ENCODE measurements around the gene CIPC.

The CIPC gene

DNA sequence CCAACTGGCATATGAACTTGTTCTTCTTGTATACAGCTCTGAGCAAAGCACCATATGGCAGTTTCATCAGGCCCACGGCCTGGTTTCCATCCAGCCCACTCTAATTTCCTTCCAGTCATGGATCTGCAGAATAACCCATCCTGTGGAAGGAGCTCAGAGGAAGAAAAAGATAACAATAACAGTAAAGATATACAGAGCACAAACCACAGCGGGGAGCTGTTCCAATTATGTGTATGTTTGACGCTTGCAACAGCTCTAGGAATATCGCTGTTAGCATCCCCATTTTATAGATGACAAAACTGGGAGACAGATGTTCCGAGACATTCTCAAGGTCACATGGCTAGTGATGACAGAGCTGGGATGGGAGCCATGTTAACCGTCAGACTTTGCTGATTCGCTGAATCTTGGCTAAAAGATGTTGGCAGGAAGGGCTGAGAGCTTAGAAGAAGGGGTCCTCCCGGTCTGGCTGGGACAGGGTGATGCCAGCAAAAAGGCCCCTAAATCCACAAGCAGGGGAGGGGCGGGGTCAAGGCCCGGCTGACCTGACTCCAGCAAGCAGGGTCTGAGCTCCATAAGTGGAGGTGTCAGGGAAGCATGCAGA is 34.4 kb upstream of the CIPC start:
- H3K4me1 ChIP-seq (ENCODE audit: control insufficient read depth in 1 of 2, insufficient read depth in 2 of 2, low read length in 2 of 2): no peaks in the 10 kb centered on the region
- H2BK120ac ChIP-seq (ENCODE audit: insufficient read depth, low read length, poor library complexity): no peak overlapping the region
- H3K4me3 ChIP-seq (ENCODE audit: low read depth, low read length): no peak overlapping the region
- H3K23ac ChIP-seq (ENCODE audit: low read length): no peak overlapping the region
- no peaks in the 10 kb centered on the region for H3K36me3 ChIP-seq (ENCODE audit: control insufficient read depth in 1 of 2, insufficient read depth in 2 of 2, low read length in 2 of 2)
- no peak overlapping the region for H2AK5ac ChIP-seq (ENCODE audit: low read length)
- no peak overlapping the region for H3K4ac ChIP-seq (ENCODE audit: low read depth, low read length)
- no peak overlapping the region for H2AFZ ChIP-seq (ENCODE audit: insufficient read depth, low read length, poor library complexity)
- H3K79me2 ChIP-seq (ENCODE audit: control insufficient read depth, insufficient read depth, low read length, poor library complexity): no peaks in the 10 kb centered on the region
- H3K79me1 ChIP-seq (ENCODE audit: low read length): no peaks in the 10 kb centered on the region
- no peak overlapping the region for H3K18ac ChIP-seq (ENCODE audit: low read length)
- H3K14ac ChIP-seq (ENCODE audit: low read length): no peak overlapping the region
- H2BK5ac ChIP-seq (ENCODE audit: low read depth, low read length, poor library complexity): no peak overlapping the region
- no peak for DNase-seq
- no peak overlapping the region for H3K27ac ChIP-seq (ENCODE audit: low read depth, low read length)
- no peak overlapping the region for H4K12ac ChIP-seq (ENCODE audit: low read depth, low read length)
- H2BK12ac ChIP-seq (ENCODE audit: low read length): no peak overlapping the region
- H3K9ac ChIP-seq (ENCODE audit: low read length): no peak overlapping the region
- no peak overlapping the region for H4K8ac ChIP-seq (ENCODE audit: low read depth, low read length)
- no peak overlapping the region for H4K91ac ChIP-seq (ENCODE audit: low read depth, low read length)
- no peak overlapping the region for H3K4me2 ChIP-seq (ENCODE audit: low read length)
- H3K9me3 ChIP-seq (ENCODE audit: insufficient read depth, low read depth, low read length): peaks cover 2% of the 10 kb centered on the region
- no CpG with 5 or more reads among the region's 10 CpGs for WGBS (ENCODE audit: extremely low coverage, insufficient coverage, insufficient read length)
- no peaks in the 10 kb centered on the region for H3K27me3 ChIP-seq (ENCODE audit: insufficient read depth, low read length)

DNA sequence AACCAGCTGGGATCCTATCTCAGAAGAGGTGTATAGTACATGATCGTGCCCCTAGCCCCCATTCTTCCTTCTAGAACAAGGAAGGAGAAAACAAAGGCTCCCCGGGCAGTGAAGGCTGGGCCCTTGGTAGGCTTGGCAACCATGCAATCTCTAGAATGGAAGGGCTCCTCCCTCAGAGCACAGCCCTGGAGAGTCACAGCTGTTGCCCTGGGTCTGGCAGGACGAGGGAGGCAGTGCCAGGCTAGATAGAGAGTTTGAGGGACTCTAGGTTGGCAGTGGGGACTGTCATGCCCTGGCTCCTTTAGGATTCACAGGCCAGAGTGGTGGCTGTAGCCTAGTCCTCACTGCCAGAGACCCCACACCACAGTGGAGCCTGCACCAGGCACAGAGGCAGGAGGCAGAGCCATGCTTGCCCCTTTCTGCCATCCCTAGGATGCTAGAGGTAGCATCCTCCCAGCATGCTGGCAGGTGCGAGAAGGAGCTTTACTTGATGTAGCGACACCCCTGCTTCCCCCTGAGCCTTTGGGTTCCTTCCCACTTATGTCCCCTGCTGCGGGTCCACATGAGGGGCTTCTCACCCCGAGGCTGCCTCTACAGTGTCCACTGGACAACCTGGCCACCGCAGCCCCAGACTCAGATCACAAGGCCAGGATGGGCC is 33.4 kb upstream of the CIPC start:
- H3K23ac ChIP-seq (ENCODE audit: low read length): no peak overlapping the region
- H3K36me3 ChIP-seq (ENCODE audit: control insufficient read depth in 1 of 2, insufficient read depth in 2 of 2, low read length in 2 of 2): no peaks in the 10 kb centered on the region
- no peak overlapping the region for H4K12ac ChIP-seq (ENCODE audit: low read depth, low read length)
- H2AFZ ChIP-seq (ENCODE audit: insufficient read depth, low read length, poor library complexity): no peak overlapping the region
- H3K27me3 ChIP-seq (ENCODE audit: insufficient read depth, low read length): no peaks in the 10 kb centered on the region
- H2AK5ac ChIP-seq (ENCODE audit: low read length): no peak overlapping the region
- no peaks in the 10 kb centered on the region for H3K79me1 ChIP-seq (ENCODE audit: low read length)
- no CpG with 5 or more reads among the region's 8 CpGs for WGBS (ENCODE audit: extremely low coverage, insufficient coverage, insufficient read length)
- no peak overlapping the region for H2BK120ac ChIP-seq (ENCODE audit: insufficient read depth, low read length, poor library complexity)
- no peak overlapping the region for H2BK5ac ChIP-seq (ENCODE audit: low read depth, low read length, poor library complexity)
- no peak overlapping the region for H3K4ac ChIP-seq (ENCODE audit: low read depth, low read length)
- H3K4me2 ChIP-seq (ENCODE audit: low read length): no peak overlapping the region
- no peak overlapping the region for H2BK12ac ChIP-seq (ENCODE audit: low read length)
- H3K18ac ChIP-seq (ENCODE audit: low read length): no peak overlapping the region
- H3K27ac ChIP-seq (ENCODE audit: low read depth, low read length): no peak overlapping the region
- no peak overlapping the region for H3K9ac ChIP-seq (ENCODE audit: low read length)
- no peak overlapping the region for H4K8ac ChIP-seq (ENCODE audit: low read depth, low read length)
- DNase-seq: no peak
- no peaks in the 10 kb centered on the region for H3K4me1 ChIP-seq (ENCODE audit: control insufficient read depth in 1 of 2, insufficient read depth in 2 of 2, low read length in 2 of 2)
- no peaks in the 10 kb centered on the region for H3K79me2 ChIP-seq (ENCODE audit: control insufficient read depth, insufficient read depth, low read length, poor library complexity)
- H3K9me3 ChIP-seq (ENCODE audit: insufficient read depth, low read depth, low read length): peaks cover 2% of the 10 kb centered on the region
- no peak overlapping the region for H4K91ac ChIP-seq (ENCODE audit: low read depth, low read length)
- H3K14ac ChIP-seq (ENCODE audit: low read length): no peak overlapping the region
- H3K4me3 ChIP-seq (ENCODE audit: low read depth, low read length): no peak overlapping the region

DNA sequence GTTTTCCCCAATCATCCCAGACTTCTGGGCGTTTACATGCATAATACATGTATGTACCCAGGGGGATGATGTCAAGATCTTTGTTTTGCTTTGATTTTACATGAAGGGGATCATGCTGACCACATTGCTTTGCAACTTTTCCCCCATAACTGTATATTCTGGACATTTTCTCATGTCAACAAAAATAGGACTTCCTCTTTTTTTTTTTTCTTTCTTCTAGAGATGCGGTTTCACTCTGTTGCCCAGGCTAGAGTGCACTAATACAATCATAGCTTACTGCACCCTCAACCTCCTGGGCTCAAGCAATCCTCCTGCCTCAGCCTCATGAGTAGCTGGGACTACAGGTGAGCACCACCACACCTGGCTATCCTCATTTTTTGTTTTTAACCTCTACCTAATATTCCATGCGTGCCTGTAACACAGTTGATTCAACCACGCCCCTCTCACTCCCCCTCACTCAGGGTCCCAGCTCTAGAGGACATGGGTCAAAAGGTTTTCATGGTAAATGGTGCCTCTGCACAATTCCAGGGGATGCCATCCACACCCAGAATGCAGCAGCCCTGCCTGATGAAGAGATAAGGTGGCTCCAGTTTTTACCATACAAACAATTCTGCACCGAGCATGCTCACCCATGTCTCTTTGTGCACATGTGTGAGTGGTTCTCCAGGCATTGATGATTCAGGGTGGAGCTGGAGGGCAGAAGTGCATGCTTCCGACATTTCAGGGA is 32.0 kb upstream of the CIPC start:
- no CpG with 5 or more reads among the region's 6 CpGs for WGBS (ENCODE audit: extremely low coverage, insufficient coverage, insufficient read length)
- peaks cover 2% of the 10 kb centered on the region for H3K9me3 ChIP-seq (ENCODE audit: insufficient read depth, low read depth, low read length)
- no peak overlapping the region for H2AK5ac ChIP-seq (ENCODE audit: low read length)
- DNase-seq: no peak
- no peak overlapping the region for H2AFZ ChIP-seq (ENCODE audit: insufficient read depth, low read length, poor library complexity)
- no peak overlapping the region for H4K91ac ChIP-seq (ENCODE audit: low read depth, low read length)
- no peak overlapping the region for H3K4ac ChIP-seq (ENCODE audit: low read depth, low read length)
- H3K14ac ChIP-seq (ENCODE audit: low read length): no peak overlapping the region
- H3K79me1 ChIP-seq (ENCODE audit: low read length): no peaks in the 10 kb centered on the region
- no peak overlapping the region for H4K12ac ChIP-seq (ENCODE audit: low read depth, low read length)
- H2BK120ac ChIP-seq (ENCODE audit: insufficient read depth, low read length, poor library complexity): no peak overlapping the region
- H2BK5ac ChIP-seq (ENCODE audit: low read depth, low read length, poor library complexity): no peak overlapping the region
- no peak overlapping the region for H3K27ac ChIP-seq (ENCODE audit: low read depth, low read length)
- no peak overlapping the region for H3K23ac ChIP-seq (ENCODE audit: low read length)
- H3K79me2 ChIP-seq (ENCODE audit: control insufficient read depth, insufficient read depth, low read length, poor library complexity): no peaks in the 10 kb centered on the region
- H3K27me3 ChIP-seq (ENCODE audit: insufficient read depth, low read length): no peaks in the 10 kb centered on the region
- no peak overlapping the region for H3K4me2 ChIP-seq (ENCODE audit: low read length)
- no peak overlapping the region for H2BK12ac ChIP-seq (ENCODE audit: low read length)
- no peaks in the 10 kb centered on the region for H3K4me1 ChIP-seq (ENCODE audit: control insufficient read depth in 1 of 2, insufficient read depth in 2 of 2, low read length in 2 of 2)
- H3K36me3 ChIP-seq (ENCODE audit: control insufficient read depth in 1 of 2, insufficient read depth in 2 of 2, low read length in 2 of 2): no peaks in the 10 kb centered on the region
- no peak overlapping the region for H3K9ac ChIP-seq (ENCODE audit: low read length)
- H3K18ac ChIP-seq (ENCODE audit: low read length): no peak overlapping the region
- H4K8ac ChIP-seq (ENCODE audit: low read depth, low read length): no peak overlapping the region
- H3K4me3 ChIP-seq (ENCODE audit: low read depth, low read length): no peak overlapping the region

DNA sequence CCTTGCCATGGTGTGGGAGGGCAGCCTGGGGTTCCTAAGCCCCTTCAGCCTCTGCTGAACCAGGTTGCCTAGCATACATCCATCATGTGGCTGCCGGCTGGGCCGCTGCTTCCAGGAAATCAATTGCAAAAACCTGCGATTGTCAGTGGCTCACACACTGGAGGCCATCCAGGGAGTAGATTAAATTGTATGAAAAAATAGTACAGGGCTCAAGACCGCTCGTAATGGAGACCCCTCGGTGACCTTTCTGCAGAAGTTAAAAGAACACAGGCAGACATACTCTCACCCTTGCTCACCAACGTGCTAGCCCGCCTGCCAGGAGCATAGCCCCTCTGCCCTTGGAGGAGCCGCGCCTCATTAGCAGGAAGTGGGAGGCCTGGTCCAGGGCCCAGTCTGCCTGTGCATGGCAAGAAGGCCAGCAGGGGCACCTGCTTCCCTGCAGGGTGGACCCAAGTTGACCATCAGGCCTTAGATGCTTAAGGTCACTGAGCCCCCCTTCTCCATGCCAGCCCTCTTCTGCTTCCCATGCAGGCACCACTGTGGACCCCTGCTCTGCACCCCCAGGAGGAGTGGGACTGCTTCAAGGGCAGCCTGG is 31.4 kb upstream of the CIPC start:
- no peak for DNase-seq
- no peak overlapping the region for H2AK5ac ChIP-seq (ENCODE audit: low read length)
- H2BK120ac ChIP-seq (ENCODE audit: insufficient read depth, low read length, poor library complexity): no peak overlapping the region
- H2AFZ ChIP-seq (ENCODE audit: insufficient read depth, low read length, poor library complexity): no peak overlapping the region
- no peak overlapping the region for H4K12ac ChIP-seq (ENCODE audit: low read depth, low read length)
- H3K9me3 ChIP-seq (ENCODE audit: insufficient read depth, low read depth, low read length): peaks cover 2% of the 10 kb centered on the region
- no CpG with 5 or more reads among the region's 10 CpGs for WGBS (ENCODE audit: extremely low coverage, insufficient coverage, insufficient read length)
- no peak overlapping the region for H3K14ac ChIP-seq (ENCODE audit: low read length)
- no peak overlapping the region for H4K8ac ChIP-seq (ENCODE audit: low read depth, low read length)
- no peak overlapping the region for H3K9ac ChIP-seq (ENCODE audit: low read length)
- no peak overlapping the region for H3K4ac ChIP-seq (ENCODE audit: low read depth, low read length)
- no peak overlapping the region for H3K27ac ChIP-seq (ENCODE audit: low read depth, low read length)
- H3K36me3 ChIP-seq (ENCODE audit: control insufficient read depth in 1 of 2, insufficient read depth in 2 of 2, low read length in 2 of 2): no peaks in the 10 kb centered on the region
- no peak overlapping the region for H4K91ac ChIP-seq (ENCODE audit: low read depth, low read length)
- no peak overlapping the region for H2BK12ac ChIP-seq (ENCODE audit: low read length)
- H3K79me1 ChIP-seq (ENCODE audit: low read length): no peaks in the 10 kb centered on the region
- no peak overlapping the region for H3K4me3 ChIP-seq (ENCODE audit: low read depth, low read length)
- no peak overlapping the region for H2BK5ac ChIP-seq (ENCODE audit: low read depth, low read length, poor library complexity)
- H3K4me1 ChIP-seq (ENCODE audit: control insufficient read depth in 1 of 2, insufficient read depth in 2 of 2, low read length in 2 of 2): peaks cover 0 to under 1% of the 10 kb centered on the region in 2 experiments
- H3K18ac ChIP-seq (ENCODE audit: low read length): no peak overlapping the region
- H3K23ac ChIP-seq (ENCODE audit: low read length): no peak overlapping the region
- no peaks in the 10 kb centered on the region for H3K27me3 ChIP-seq (ENCODE audit: insufficient read depth, low read length)
- no peaks in the 10 kb centered on the region for H3K79me2 ChIP-seq (ENCODE audit: control insufficient read depth, insufficient read depth, low read length, poor library complexity)
- no peak overlapping the region for H3K4me2 ChIP-seq (ENCODE audit: low read length)

All from trophoblast cell (in vitro differentiated cells and primary cell).